ENCODE measurements around the gene CCDC69. TPM values are rescaled to one million over a fixed set of nuclear protein-coding genes. Genes with fewer than 3 reads are reported as not detected.

CCDC69 gene
- total and polyA plus RNA-seq, 10 of the 15 experiments (the other 5 are each of a cell fraction or from before 2014, with no cell fraction given), result 13.5 to 106 (median 70.1) TPM

DNA sequence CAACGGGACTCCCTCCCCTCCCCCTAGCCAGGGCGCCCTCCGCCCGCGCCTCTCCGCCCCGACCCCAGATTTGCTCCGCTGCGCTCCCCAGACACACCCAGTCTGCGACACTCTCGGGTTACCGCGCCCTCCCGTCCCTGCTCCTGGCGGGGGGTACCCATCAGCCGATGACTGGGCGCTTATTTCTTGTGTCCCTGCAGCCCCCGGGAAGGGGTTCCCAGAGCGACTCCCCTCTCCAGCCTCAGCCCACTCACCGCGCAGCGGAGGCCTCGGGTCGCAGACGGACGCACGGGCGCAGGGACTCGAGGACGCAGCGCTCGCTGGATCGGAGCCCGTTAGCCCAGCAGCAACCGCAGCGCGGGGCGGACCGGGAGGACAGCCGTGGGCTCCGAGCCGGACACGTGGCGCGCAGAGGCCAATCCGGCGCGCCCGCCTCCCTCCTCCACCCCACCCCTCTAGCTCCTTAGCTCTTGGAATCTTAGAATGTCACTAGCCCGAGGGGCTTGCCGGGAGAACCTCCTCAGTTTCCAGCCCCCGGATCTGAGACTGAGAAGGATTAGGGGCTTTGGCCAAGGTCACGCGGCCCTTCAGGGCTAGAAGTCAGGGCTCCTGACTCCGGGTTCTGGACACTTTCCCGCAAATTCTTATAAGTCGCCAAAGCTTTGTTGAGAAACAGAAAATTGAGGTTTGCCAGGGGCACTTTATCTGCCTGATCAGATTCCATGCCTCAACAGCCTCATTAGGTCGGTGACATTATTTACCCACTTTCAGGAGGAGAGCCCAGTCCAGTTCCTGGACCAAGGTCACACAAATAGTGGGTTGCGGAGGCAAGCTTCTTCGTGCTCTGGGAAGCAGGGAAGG lies 66.2 kb downstream of the CCDC69 start, which contains the start of gene ANXA6 (continued):
- TF ChIP-seq, protein P1, sequence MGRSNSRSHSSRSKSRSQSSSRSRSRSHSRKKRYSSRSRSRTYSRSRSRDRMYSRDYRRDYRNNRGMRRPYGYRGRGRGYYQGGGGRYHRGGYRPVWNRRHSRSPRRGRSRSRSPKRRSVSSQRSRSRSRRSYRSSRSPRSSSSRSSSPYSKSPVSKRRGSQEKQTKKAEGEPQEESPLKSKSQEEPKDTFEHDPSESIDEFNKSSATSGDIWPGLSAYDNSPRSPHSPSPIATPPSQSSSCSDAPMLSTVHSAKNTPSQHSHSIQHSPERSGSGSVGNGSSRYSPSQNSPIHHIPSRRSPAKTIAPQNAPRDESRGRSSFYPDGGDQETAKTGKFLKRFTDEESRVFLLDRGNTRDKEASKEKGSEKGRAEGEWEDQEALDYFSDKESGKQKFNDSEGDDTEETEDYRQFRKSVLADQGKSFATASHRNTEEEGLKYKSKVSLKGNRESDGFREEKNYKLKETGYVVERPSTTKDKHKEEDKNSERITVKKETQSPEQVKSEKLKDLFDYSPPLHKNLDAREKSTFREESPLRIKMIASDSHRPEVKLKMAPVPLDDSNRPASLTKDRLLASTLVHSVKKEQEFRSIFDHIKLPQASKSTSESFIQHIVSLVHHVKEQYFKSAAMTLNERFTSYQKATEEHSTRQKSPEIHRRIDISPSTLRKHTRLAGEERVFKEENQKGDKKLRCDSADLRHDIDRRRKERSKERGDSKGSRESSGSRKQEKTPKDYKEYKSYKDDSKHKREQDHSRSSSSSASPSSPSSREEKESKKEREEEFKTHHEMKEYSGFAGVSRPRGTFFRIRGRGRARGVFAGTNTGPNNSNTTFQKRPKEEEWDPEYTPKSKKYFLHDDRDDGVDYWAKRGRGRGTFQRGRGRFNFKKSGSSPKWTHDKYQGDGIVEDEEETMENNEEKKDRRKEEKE (IDR thresholded peaks at IDR 0.05), result no peak
- TF ChIP-seq POLR2A (IDR thresholded peaks at IDR 0.05; ENCODE audit: low read depth, low read length), result peak; percentile 81
- TF ChIP-seq SUPT20H (IDR thresholded peaks at IDR 0.05; ENCODE audit: borderline replicate concordance, control insufficient read depth, low read depth, low read length), result no peak
- TF ChIP-seq, protein P2, sequence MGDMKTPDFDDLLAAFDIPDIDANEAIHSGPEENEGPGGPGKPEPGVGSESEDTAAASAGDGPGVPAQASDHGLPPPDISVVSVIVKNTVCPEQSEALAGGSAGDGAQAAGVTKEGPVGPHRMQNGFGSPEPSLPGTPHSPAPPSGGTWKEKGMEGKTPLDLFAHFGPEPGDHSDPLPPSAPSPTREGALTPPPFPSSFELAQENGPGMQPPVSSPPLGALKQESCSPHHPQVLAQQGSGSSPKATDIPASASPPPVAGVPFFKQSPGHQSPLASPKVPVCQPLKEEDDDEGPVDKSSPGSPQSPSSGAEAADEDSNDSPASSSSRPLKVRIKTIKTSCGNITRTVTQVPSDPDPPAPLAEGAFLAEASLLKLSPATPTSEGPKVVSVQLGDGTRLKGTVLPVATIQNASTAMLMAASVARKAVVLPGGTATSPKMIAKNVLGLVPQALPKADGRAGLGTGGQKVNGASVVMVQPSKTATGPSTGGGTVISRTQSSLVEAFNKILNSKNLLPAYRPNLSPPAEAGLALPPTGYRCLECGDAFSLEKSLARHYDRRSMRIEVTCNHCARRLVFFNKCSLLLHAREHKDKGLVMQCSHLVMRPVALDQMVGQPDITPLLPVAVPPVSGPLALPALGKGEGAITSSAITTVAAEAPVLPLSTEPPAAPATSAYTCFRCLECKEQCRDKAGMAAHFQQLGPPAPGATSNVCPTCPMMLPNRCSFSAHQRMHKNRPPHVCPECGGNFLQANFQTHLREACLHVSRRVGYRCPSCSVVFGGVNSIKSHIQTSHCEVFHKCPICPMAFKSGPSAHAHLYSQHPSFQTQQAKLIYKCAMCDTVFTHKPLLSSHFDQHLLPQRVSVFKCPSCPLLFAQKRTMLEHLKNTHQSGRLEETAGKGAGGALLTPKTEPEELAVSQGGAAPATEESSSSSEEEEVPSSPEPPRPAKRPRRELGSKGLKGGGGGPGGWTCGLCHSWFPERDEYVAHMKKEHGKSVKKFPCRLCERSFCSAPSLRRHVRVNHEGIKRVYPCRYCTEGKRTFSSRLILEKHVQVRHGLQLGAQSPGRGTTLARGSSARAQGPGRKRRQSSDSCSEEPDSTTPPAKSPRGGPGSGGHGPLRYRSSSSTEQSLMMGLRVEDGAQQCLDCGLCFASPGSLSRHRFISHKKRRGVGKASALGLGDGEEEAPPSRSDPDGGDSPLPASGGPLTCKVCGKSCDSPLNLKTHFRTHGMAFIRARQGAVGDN (IDR thresholded peaks at IDR 0.05), result 0 out of 2 replicates have a peak, but pooled peaks have one; percentile 14
- no peak for TF ChIP-seq NBN (IDR thresholded peaks at IDR 0.05)
- TF ChIP-seq CBFB (IDR thresholded peaks at IDR 0.05; ENCODE audit: low read depth), result 0 out of 2 replicates have a peak, but pooled peaks have one; percentile 18
- TF ChIP-seq PAX5 (IDR thresholded peaks at IDR 0.05; ENCODE audit: borderline replicate concordance, low read depth, low read length), result no peak

Data from GM12878 (cell line).